AG04450 (cell line): Measurements from ENCODE around the gene DTD1. TPM values are rescaled to one million over a fixed set of nuclear protein-coding genes. Genes with fewer than 3 reads are reported as not detected.

Source experiments
- CTCF ChIA-PET: fragments of 300-600, 350-600 bp; formaldehyde crosslinking; extraction: SDS; loops from one replicate; lab custom pipeline; 2022; ENCODE audit warnings: antibody characterized with exemption, inconsistent platforms; lab: Charles Lee
- POLR2A ChIA-PET: fragments of 350-600 bp; formaldehyde crosslinking; extraction: SDS; loops from one replicate; lab custom pipeline; 2021; ENCODE audit warnings: antibody characterized with exemption, inconsistent platforms; lab: Yijun Ruan, JAX
- DNase-seq: peaks from one replicate; pipeline ENCODE4 v3.0.0-alpha.2; 2011; ENCODE audit warnings: low read depth, low spot score
- H3K27ac ChIP-seq: one replicate; pipeline ENCODE4 v1.5.1; 2012; ENCODE audit warnings: low read depth, low read length, control low read depth
- H3K27me3 ChIP-seq: one replicate; pipeline ENCODE4 v1.6.0; 2012; ENCODE audit warnings: low read length; ENCODE audit not compliant: control insufficient read depth, insufficient read depth
- H3K4me3 ChIP-seq: 2 replicates; pipeline ENCODE4 v1.5.1; 2011; ENCODE audit warnings: mild to moderate bottlenecking, low read depth, low read length, control low read depth
- H3K9me3 ChIP-seq: 2 replicates; pipeline ENCODE4 v1.5.1; 2012; ENCODE audit warnings: low read length; ENCODE audit not compliant: control insufficient read depth, insufficient read depth
- CTCF ChIP-seq: IDR thresholded peaks from 2 replicates; pipeline ENCODE4 v1.5.1; 2011; ENCODE audit warnings: low read depth, low read length, control low read depth, inconsistent platforms
- polyA plus RNA-seq: library from polyadenylated mRNA; depleted of rRNA; stranded (reverse); fragments of >200 nt; gene quantifications from 2 replicates; pipeline ENCODE4 v1.2.3, GENCODE V29; 2011

Gene DTD1
- polyA plus RNA-seq, 1 experiment = 50.0 TPM

GRCh38 chr20:18672834-18673233, 85.0 kb downstream of the DTD1 start:
- POLR2A ChIA-PET = no interaction called here
- H3K4me3 ChIP-seq = no peak overlapping the region
- no peaks in the 10 kb centered on the region for H3K9me3 ChIP-seq
- H3K27me3 ChIP-seq = no peaks in the 10 kb centered on the region
- H3K27ac ChIP-seq = no peak overlapping the region
- DNase-seq = no peak
- CTCF ChIA-PET = interaction anchor here (1.0 kb wide), 1 partner anchor 41 kb away, joined by 4 read pairs; no protein-coding TSS in a partner anchor
- TF ChIP-seq CTCF = no peak

GRCh38 chr20:18676396-18676795, 88.5 kb downstream of the DTD1 start:
- ChIA-PET POLR2A (no interaction called here), CTCF (interaction anchor here (1.5 kb wide), 1 partner anchor 44 kb away, joined by 4 read pairs; no protein-coding TSS in a partner anchor)
- TF ChIP-seq CTCF = no peak
- Histone ChIP-seq H3K9me3 (no peaks in the 10 kb centered on the region), H3K27me3 (no peaks in the 10 kb centered on the region), H3K27ac (no peak overlapping the region), H3K4me3 (no peak overlapping the region)
- DNase-seq = no peak

- POLR2A ChIA-PET = no interaction called here
- DNase-seq = no peak
- Histone ChIP-seq H3K27me3 (no peaks in the 10 kb centered on the region), H3K27ac (no peak overlapping the region), H3K9me3 (no peaks in the 10 kb centered on the region), H3K4me3 (no peak overlapping the region)
- TF ChIP-seq CTCF = no peak
- CTCF ChIA-PET = interaction anchor here (1.5 kb wide), 1 partner anchor 45 kb away, joined by 4 read pairs; no protein-coding TSS in a partner anchor
Observed at GRCh38 chr20:18677126-18677525, 89.3 kb downstream of the DTD1 start.

GRCh38 chr20:18678549-18679419, 90.9 kb downstream of the DTD1 start:
- no peak for TF ChIP-seq CTCF
- ChIA-PET POLR2A (no interaction called here), CTCF (no interaction called here)
- no peaks in the 10 kb centered on the region for H3K9me3 ChIP-seq
- H3K27me3 ChIP-seq = no peaks in the 10 kb centered on the region
- no peak overlapping the region for H3K4me3 ChIP-seq
- H3K27ac ChIP-seq = no peak overlapping the region
- no peak for DNase-seq

GRCh38 chr20:18683839-18684238, 96.0 kb downstream of the DTD1 start:
- ChIA-PET POLR2A (no interaction called here), CTCF (no interaction called here)
- Histone ChIP-seq H3K27me3 (no peaks in the 10 kb centered on the region), H3K4me3 (no peak overlapping the region), H3K9me3 (no peaks in the 10 kb centered on the region), H3K27ac (no peak overlapping the region)
- DNase-seq = no peak
- TF ChIP-seq CTCF = no peak
